ENCODE results near the gene SYT8.

The SYT8 gene

GRCh38 chr11:1847926-1848639 is 13.3 kb downstream of the SYT8 start:
- no peaks in the 10 kb centered on the region for H3K27me3 ChIP-seq (ENCODE audit: control insufficient read depth in 1 of 2, insufficient read depth in 2 of 2, low read length in 2 of 2)
- no peak overlapping the region for H3K4me3 ChIP-seq (ENCODE audit: low read length in 2 of 2)
- no peak overlapping the region for H3K9ac ChIP-seq (ENCODE audit: low read length in 2 of 2)
- H3K9me3 ChIP-seq (ENCODE audit: control insufficient read depth in 2 of 2, low read length in 2 of 2): no peaks in the 10 kb centered on the region
- no peaks in the 10 kb centered on the region for H3K36me3 ChIP-seq (ENCODE audit: control insufficient read depth in 2 of 2, insufficient read depth in 2 of 2, low read length in 2 of 2)
- H3K27ac ChIP-seq (ENCODE audit: low read length): no peak overlapping the region
- H3K4me1 ChIP-seq (ENCODE audit: control insufficient read depth, insufficient read depth, low read length): no peaks in the 10 kb centered on the region

- no peak overlapping the region for H3K4me3 ChIP-seq (ENCODE audit: low read length in 2 of 2)
- no peaks in the 10 kb centered on the region for H3K4me1 ChIP-seq (ENCODE audit: control insufficient read depth, insufficient read depth, low read length)
Measured at GRCh38 chr11:1848640-1849430, 14.0 kb downstream of the SYT8 start.

GRCh38 chr11:1851468-1852180 is 16.8 kb downstream of the SYT8 start:
- Histone ChIP-seq H3K4me3 (ENCODE audit: low read length in 2 of 2) (no peak overlapping the region), H3K9me3 (ENCODE audit: control insufficient read depth in 2 of 2, low read length in 2 of 2) (no peaks in the 10 kb centered on the region), H3K9ac (ENCODE audit: low read length in 2 of 2) (no peak overlapping the region), H3K36me3 (ENCODE audit: control insufficient read depth in 2 of 2, insufficient read depth in 2 of 2, low read length in 2 of 2) (no peaks in the 10 kb centered on the region), H3K27me3 (ENCODE audit: control insufficient read depth in 1 of 2, insufficient read depth in 2 of 2, low read length in 2 of 2) (no peaks in the 10 kb centered on the region), H3K27ac (ENCODE audit: low read length) (no peak overlapping the region), H3K4me1 (ENCODE audit: control insufficient read depth, insufficient read depth, low read length) (no peaks in the 10 kb centered on the region)

More at GRCh38 chr11:1848640-1849430, 14.0 kb downstream of the SYT8 start:
- no peak overlapping the region for H3K9ac ChIP-seq (ENCODE audit: low read length in 2 of 2)
- no peaks in the 10 kb centered on the region for H3K36me3 ChIP-seq (ENCODE audit: control insufficient read depth in 2 of 2, insufficient read depth in 2 of 2, low read length in 2 of 2)
- no peak overlapping the region for H3K27ac ChIP-seq (ENCODE audit: low read length)
- H3K27me3 ChIP-seq (ENCODE audit: control insufficient read depth in 1 of 2, insufficient read depth in 2 of 2, low read length in 2 of 2): no peaks in the 10 kb centered on the region
- H3K9me3 ChIP-seq (ENCODE audit: control insufficient read depth in 2 of 2, low read length in 2 of 2): no peaks in the 10 kb centered on the region

GRCh38 chr11:1852271-1852876 is 17.6 kb downstream of the SYT8 start:
- no peak overlapping the region for H3K9ac ChIP-seq (ENCODE audit: low read length in 2 of 2)
- H3K4me1 ChIP-seq (ENCODE audit: control insufficient read depth, insufficient read depth, low read length): no peaks in the 10 kb centered on the region
- H3K27me3 ChIP-seq (ENCODE audit: control insufficient read depth in 1 of 2, insufficient read depth in 2 of 2, low read length in 2 of 2): no peaks in the 10 kb centered on the region
- no peak overlapping the region for H3K4me3 ChIP-seq (ENCODE audit: low read length in 2 of 2)
- H3K27ac ChIP-seq (ENCODE audit: low read length): no peak overlapping the region
- H3K9me3 ChIP-seq (ENCODE audit: control insufficient read depth in 2 of 2, low read length in 2 of 2): no peaks in the 10 kb centered on the region
- no peaks in the 10 kb centered on the region for H3K36me3 ChIP-seq (ENCODE audit: control insufficient read depth in 2 of 2, insufficient read depth in 2 of 2, low read length in 2 of 2)

- H3K36me3 ChIP-seq (ENCODE audit: control insufficient read depth in 2 of 2, insufficient read depth in 2 of 2, low read length in 2 of 2): no peaks in the 10 kb centered on the region
- H3K27ac ChIP-seq (ENCODE audit: low read length): no peak within 1 kb of the TSS
- no peak within 1 kb of the TSS for H3K9ac ChIP-seq (ENCODE audit: low read length in 2 of 2)
- no peaks in the 10 kb centered on the region for H3K4me1 ChIP-seq (ENCODE audit: control insufficient read depth, insufficient read depth, low read length)
- H3K9me3 ChIP-seq (ENCODE audit: control insufficient read depth in 2 of 2, low read length in 2 of 2): no peaks in the 10 kb centered on the region
- peak within 1 kb of the TSS in 1 of 2 donors; percentile 3 for H3K4me3 ChIP-seq (ENCODE audit: low read length in 2 of 2)
- H3K27me3 ChIP-seq (ENCODE audit: control insufficient read depth in 1 of 2, insufficient read depth in 2 of 2, low read length in 2 of 2): no peaks in the 10 kb centered on the region
Measured at GRCh38 chr11:1852877-1853276, 18.1 kb downstream of the SYT8 start, which contains the start of gene LSP1. Gene LSP1, plus strand, starts transcription at chr11:1853084. Its CDS starts 61 bp downstream, at chr11:1853145.

- no peaks in the 10 kb centered on the region for H3K27me3 ChIP-seq (ENCODE audit: control insufficient read depth in 1 of 2, insufficient read depth in 2 of 2, low read length in 2 of 2)
- no peak overlapping the region for H3K27ac ChIP-seq (ENCODE audit: low read length)
- H3K4me3 ChIP-seq (ENCODE audit: low read length in 2 of 2): peak overlapping the region in 1 of 2 donors; percentile 8
- H3K9ac ChIP-seq (ENCODE audit: low read length in 2 of 2): no peak overlapping the region
- no peaks in the 10 kb centered on the region for H3K36me3 ChIP-seq (ENCODE audit: control insufficient read depth in 2 of 2, insufficient read depth in 2 of 2, low read length in 2 of 2)
- H3K9me3 ChIP-seq (ENCODE audit: control insufficient read depth in 2 of 2, low read length in 2 of 2): no peaks in the 10 kb centered on the region
- no peaks in the 10 kb centered on the region for H3K4me1 ChIP-seq (ENCODE audit: control insufficient read depth, insufficient read depth, low read length)
Measured at GRCh38 chr11:1853376-1854131, 18.8 kb downstream of the SYT8 start.

GRCh38 chr11:1854132-1854948 is 19.6 kb downstream of the SYT8 start:
- Histone ChIP-seq H3K4me1 (ENCODE audit: control insufficient read depth, insufficient read depth, low read length) (no peaks in the 10 kb centered on the region), H3K4me3 (ENCODE audit: low read length in 2 of 2) (peak overlapping the region in 1 of 2 donors; percentile 8), H3K27ac (ENCODE audit: low read length) (no peak overlapping the region), H3K9me3 (ENCODE audit: control insufficient read depth in 2 of 2, low read length in 2 of 2) (no peaks in the 10 kb centered on the region), H3K36me3 (ENCODE audit: control insufficient read depth in 2 of 2, insufficient read depth in 2 of 2, low read length in 2 of 2) (no peaks in the 10 kb centered on the region), H3K9ac (ENCODE audit: low read length in 2 of 2) (no peak overlapping the region), H3K27me3 (ENCODE audit: control insufficient read depth in 1 of 2, insufficient read depth in 2 of 2, low read length in 2 of 2) (no peaks in the 10 kb centered on the region)

- no peak overlapping the region for H3K9ac ChIP-seq (ENCODE audit: low read length in 2 of 2)
- H3K9me3 ChIP-seq (ENCODE audit: control insufficient read depth in 2 of 2, low read length in 2 of 2): no peaks in the 10 kb centered on the region
- H3K36me3 ChIP-seq (ENCODE audit: control insufficient read depth in 2 of 2, insufficient read depth in 2 of 2, low read length in 2 of 2): no peaks in the 10 kb centered on the region
- H3K27me3 ChIP-seq (ENCODE audit: control insufficient read depth in 1 of 2, insufficient read depth in 2 of 2, low read length in 2 of 2): no peaks in the 10 kb centered on the region
- no peak overlapping the region for H3K27ac ChIP-seq (ENCODE audit: low read length)
- no peaks in the 10 kb centered on the region for H3K4me1 ChIP-seq (ENCODE audit: control insufficient read depth, insufficient read depth, low read length)
- no peak overlapping the region for H3K4me3 ChIP-seq (ENCODE audit: low read length in 2 of 2)
Measured at GRCh38 chr11:1854949-1855885, 20.4 kb downstream of the SYT8 start.

GRCh38 chr11:1855886-1856265 is 21.1 kb downstream of the SYT8 start:
- H3K4me1 ChIP-seq (ENCODE audit: control insufficient read depth, insufficient read depth, low read length): no peaks in the 10 kb centered on the region
- no peaks in the 10 kb centered on the region for H3K27me3 ChIP-seq (ENCODE audit: control insufficient read depth in 1 of 2, insufficient read depth in 2 of 2, low read length in 2 of 2)
- no peak overlapping the region for H3K4me3 ChIP-seq (ENCODE audit: low read length in 2 of 2)
- no peaks in the 10 kb centered on the region for H3K36me3 ChIP-seq (ENCODE audit: control insufficient read depth in 2 of 2, insufficient read depth in 2 of 2, low read length in 2 of 2)
- H3K27ac ChIP-seq (ENCODE audit: low read length): no peak overlapping the region
- H3K9ac ChIP-seq (ENCODE audit: low read length in 2 of 2): no peak overlapping the region
- no peaks in the 10 kb centered on the region for H3K9me3 ChIP-seq (ENCODE audit: control insufficient read depth in 2 of 2, low read length in 2 of 2)
